Measurements from ENCODE around the gene ZBP1. TPM values are rescaled to one million over a fixed set of nuclear protein-coding genes. Genes with fewer than 3 reads are reported as not detected.

The ZBP1 gene
- total and polyA plus RNA-seq, 5 donors from 2014 or later: 12.4 to 67.0 (median 24.8) TPM

DNA sequence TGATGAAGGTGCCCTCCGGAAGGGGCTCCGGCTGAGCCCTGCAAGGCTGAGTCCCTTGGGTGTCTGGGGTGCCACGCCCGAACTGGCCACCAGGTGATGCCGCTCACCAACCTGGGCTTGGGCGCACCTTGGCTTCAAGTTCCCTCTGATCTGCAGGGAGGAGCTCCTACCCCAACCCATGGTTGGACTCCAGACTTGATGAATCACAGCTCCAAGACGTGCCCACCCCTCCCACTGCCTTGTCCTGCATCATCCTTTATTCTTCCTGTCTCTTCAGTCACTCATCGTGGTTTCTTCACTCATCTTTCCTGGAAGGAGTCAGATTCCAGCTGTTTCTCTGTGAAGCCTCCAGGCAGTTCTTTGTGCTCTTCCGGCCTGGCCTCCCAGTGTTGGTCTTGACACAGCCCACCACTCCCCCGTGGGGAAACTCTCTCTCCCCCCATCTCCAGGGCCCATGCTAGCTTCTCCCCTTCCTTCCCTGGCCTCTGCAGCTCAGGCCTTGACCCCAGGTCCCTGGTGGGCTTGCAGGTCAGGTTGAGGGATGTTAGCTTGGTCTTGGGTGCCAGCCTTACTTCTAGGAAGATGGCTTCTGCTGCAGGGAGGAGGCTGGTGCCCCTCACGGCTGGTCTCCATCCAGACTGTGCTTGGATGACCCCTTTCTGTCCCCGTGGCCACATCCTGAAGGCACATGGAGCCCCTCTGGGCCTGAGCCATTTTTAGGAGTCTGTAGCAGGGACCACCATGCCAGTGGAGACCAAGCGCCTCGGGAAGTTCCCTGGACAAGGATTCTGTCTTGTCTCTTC lies 2.6 kb upstream of the ZBP1 start:
- Mint-ChIP-seq H3K27me3 (no peaks in the 10 kb centered on the region), H3K4me3 (peak overlapping the region; percentile 59 to 79 (median 74)), H3K9me3 (peaks cover 0 to 6% (median 1%) of the 10 kb centered on the region in 7 donors), H3K27ac (peak overlapping the region; percentile 80 to 85 (median 83)), H3K36me3 (peaks cover 9% of the 10 kb centered on the region), H3K4me1 (peaks cover 12 to 89% (median 45%) of the 10 kb centered on the region in 4 donors)
- Histone ChIP-seq H3K27ac (ENCODE audit: insufficient read depth, low read length, poor library complexity, severe bottlenecking) (no peak overlapping the region), H3K36me3 (ENCODE audit: control insufficient read depth, insufficient read depth, low read length) (no peaks in the 10 kb centered on the region), H3K4me1 (ENCODE audit: control insufficient read depth, insufficient read depth, low read length, poor library complexity, severe bottlenecking) (peaks cover 65% of the 10 kb centered on the region), H3K4me3 (ENCODE audit: low read depth, low read length) (no peak overlapping the region), H3K9me3 (ENCODE audit: control insufficient read depth in 2 of 2, low read length in 2 of 2) (peaks cover 0 to 8% of the 10 kb centered on the region in 2 experiments), H3K27me3 (ENCODE audit: control insufficient read depth, insufficient read depth, low read length) (no peaks in the 10 kb centered on the region)
- DNase-seq: peak; percentile 54 to 74 (median 69)
- ATAC-seq (ENCODE audit: low read depth in 2 of 2): peak; percentile 19 to 28

- H3K27me3 Mint-ChIP-seq: no peaks in the 10 kb centered on the region
- H3K9me3 ChIP-seq (ENCODE audit: control insufficient read depth in 2 of 2, low read length in 2 of 2): peaks cover 0 to 8% of the 10 kb centered on the region in 2 experiments
- H3K27me3 ChIP-seq (ENCODE audit: control insufficient read depth, insufficient read depth, low read length): no peaks in the 10 kb centered on the region
- H3K36me3 ChIP-seq (ENCODE audit: control insufficient read depth, insufficient read depth, low read length): no peaks in the 10 kb centered on the region
- H3K36me3 Mint-ChIP-seq: peaks cover 9% of the 10 kb centered on the region
- H3K27ac ChIP-seq (ENCODE audit: insufficient read depth, low read length, poor library complexity, severe bottlenecking): no peak overlapping the region
- H3K4me1 ChIP-seq (ENCODE audit: control insufficient read depth, insufficient read depth, low read length, poor library complexity, severe bottlenecking): peaks cover 65% of the 10 kb centered on the region
- H3K4me3 ChIP-seq (ENCODE audit: low read depth, low read length): no peak overlapping the region
- H3K4me3 Mint-ChIP-seq: peak overlapping the region in 3 of 4 donors; percentile 59 to 77 (median 70)
- H3K27ac Mint-ChIP-seq: peak overlapping the region; percentile 80 to 85 (median 83)
- peaks cover 0 to 6% (median 1%) of the 10 kb centered on the region in 7 donors for H3K9me3 Mint-ChIP-seq
- ATAC-seq (ENCODE audit: low read depth in 2 of 2) (no peak), DNase-seq (no peak)
- H3K4me1 Mint-ChIP-seq: peaks cover 10 to 89% (median 45%) of the 10 kb centered on the region in 4 donors
Observed at GRCh38 chr20:57622201-57622570, 2.0 kb upstream of the ZBP1 start.

DNA sequence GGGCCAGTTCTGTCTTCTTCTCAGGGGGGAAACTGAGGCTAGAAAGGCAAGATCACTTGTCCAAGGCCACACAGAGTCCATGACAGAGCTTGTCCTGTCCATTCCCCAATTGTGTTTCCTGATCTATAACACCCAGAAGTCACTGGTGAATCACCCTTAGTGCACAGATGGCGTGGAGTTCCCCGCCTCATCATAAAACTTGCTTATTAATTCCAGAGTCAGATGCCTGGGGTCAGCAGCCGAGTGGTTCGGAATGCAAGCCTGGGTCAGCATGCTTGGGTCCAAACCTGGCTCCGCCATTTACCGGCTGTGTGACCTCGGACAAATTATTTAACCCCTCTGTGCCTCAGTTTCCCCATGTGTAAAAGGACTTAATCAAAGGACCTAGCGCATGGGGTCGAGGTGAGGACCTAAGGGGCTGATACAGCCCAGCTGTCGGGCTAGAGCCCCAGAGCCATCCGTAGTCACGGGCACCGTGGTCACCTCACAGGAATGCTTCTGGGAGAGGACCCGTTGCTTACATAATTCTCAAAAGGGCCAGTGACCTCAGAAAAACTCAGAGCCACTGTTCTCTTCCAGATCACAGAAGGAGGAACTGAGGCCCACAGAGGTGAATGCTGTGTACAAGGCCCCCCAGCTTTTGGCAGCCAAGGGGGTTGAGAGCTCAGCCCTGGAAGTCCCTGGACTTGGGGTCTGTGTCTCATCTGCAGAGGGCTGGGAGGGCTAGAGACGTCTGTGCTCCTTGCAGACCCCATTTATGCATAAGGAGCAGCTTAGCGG lies 1.4 kb upstream of the ZBP1 start:
- ATAC-seq (ENCODE audit: low read depth in 2 of 2) (no peak), DNase-seq (no peak)
- Mint-ChIP-seq H3K36me3 (peaks cover 9% of the 10 kb centered on the region), H3K9me3 (peaks cover 0 to 6% (median 1%) of the 10 kb centered on the region in 7 donors), H3K4me3 (peak overlapping the region; percentile 87 to 98 (median 93)), H3K4me1 (peaks cover 10 to 89% (median 45%) of the 10 kb centered on the region in 4 donors), H3K27me3 (no peaks in the 10 kb centered on the region), H3K27ac (peak overlapping the region; percentile 96 to 99 (median 97))
- H3K27ac ChIP-seq (ENCODE audit: insufficient read depth, low read length, poor library complexity, severe bottlenecking): peak overlapping the region; percentile 91
- peaks cover 0 to 8% of the 10 kb centered on the region in 2 experiments for H3K9me3 ChIP-seq (ENCODE audit: control insufficient read depth in 2 of 2, low read length in 2 of 2)
- peak overlapping the region; percentile 45 for H3K4me3 ChIP-seq (ENCODE audit: low read depth, low read length)
- no peaks in the 10 kb centered on the region for H3K27me3 ChIP-seq (ENCODE audit: control insufficient read depth, insufficient read depth, low read length)
- H3K36me3 ChIP-seq (ENCODE audit: control insufficient read depth, insufficient read depth, low read length): no peaks in the 10 kb centered on the region
- H3K4me1 ChIP-seq (ENCODE audit: control insufficient read depth, insufficient read depth, low read length, poor library complexity, severe bottlenecking): peaks cover 65% of the 10 kb centered on the region

GRCh38 chr20:57620999-57621398 lies 773 bp upstream of the ZBP1 start:
- Mint-ChIP-seq H3K36me3 (peaks cover 9% of the 10 kb centered on the region), H3K27me3 (no peaks in the 10 kb centered on the region), H3K9me3 (peaks cover 0 to 6% (median 1%) of the 10 kb centered on the region in 7 donors), H3K4me1 (peaks cover 10 to 88% (median 41%) of the 10 kb centered on the region in 4 donors), H3K4me3 (peak overlapping the region; percentile 87 to 98 (median 93)), H3K27ac (peak overlapping the region; percentile 96 to 99 (median 97))
- peak in 1 of 3 donors; percentile 30 for DNase-seq
- Histone ChIP-seq H3K4me3 (ENCODE audit: low read depth, low read length) (peak overlapping the region; percentile 89), H3K9me3 (ENCODE audit: control insufficient read depth in 2 of 2, low read length in 2 of 2) (peaks cover 0 to 8% of the 10 kb centered on the region in 2 experiments), H3K27ac (ENCODE audit: insufficient read depth, low read length, poor library complexity, severe bottlenecking) (peak overlapping the region; percentile 91), H3K4me1 (ENCODE audit: control insufficient read depth, insufficient read depth, low read length, poor library complexity, severe bottlenecking) (peaks cover 68% of the 10 kb centered on the region), H3K27me3 (ENCODE audit: control insufficient read depth, insufficient read depth, low read length) (no peaks in the 10 kb centered on the region), H3K36me3 (ENCODE audit: control insufficient read depth, insufficient read depth, low read length) (peaks cover 3% of the 10 kb centered on the region)
- ATAC-seq (ENCODE audit: low read depth in 2 of 2): no peak

GRCh38 chr20:57619051-57619831 lies 985 bp downstream of the ZBP1 start:
- ATAC-seq (ENCODE audit: low read depth in 2 of 2) (peak; percentile 71 to 73), DNase-seq (peak; percentile 54 to 93 (median 85))
- Mint-ChIP-seq H3K9me3 (no peaks in the 10 kb centered on the region), H3K27ac (peak overlapping the region; percentile 96 to 99 (median 97)), H3K36me3 (peaks cover 7% of the 10 kb centered on the region), H3K27me3 (no peaks in the 10 kb centered on the region), H3K4me1 (peaks cover 10 to 78% (median 36%) of the 10 kb centered on the region in 4 donors), H3K4me3 (peak overlapping the region; percentile 87 to 98 (median 93))
- Histone ChIP-seq H3K27ac (ENCODE audit: insufficient read depth, low read length, poor library complexity, severe bottlenecking) (peak overlapping the region; percentile 91), H3K36me3 (ENCODE audit: control insufficient read depth, insufficient read depth, low read length) (peaks cover 20% of the 10 kb centered on the region), H3K27me3 (ENCODE audit: control insufficient read depth, insufficient read depth, low read length) (no peaks in the 10 kb centered on the region), H3K9me3 (ENCODE audit: control insufficient read depth in 2 of 2, low read length in 2 of 2) (no peaks in the 10 kb centered on the region), H3K4me1 (ENCODE audit: control insufficient read depth, insufficient read depth, low read length, poor library complexity, severe bottlenecking) (peaks cover 68% of the 10 kb centered on the region), H3K4me3 (ENCODE audit: low read depth, low read length) (peak overlapping the region; percentile 89)

DNA sequence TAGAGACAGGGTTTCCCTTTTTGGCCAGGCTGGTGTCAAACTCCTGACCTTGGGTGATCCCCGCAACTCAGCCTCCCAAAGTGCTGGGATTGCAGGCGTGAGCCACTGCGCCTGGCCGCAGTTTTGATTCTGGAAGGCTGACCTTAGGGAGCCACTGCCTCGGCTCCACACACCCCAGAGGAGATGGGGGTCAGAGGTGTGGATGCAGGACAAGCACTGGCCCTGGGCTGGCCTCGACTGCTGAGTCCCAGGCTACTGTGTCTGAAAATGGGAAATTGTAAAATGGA lies 1.5 kb downstream of the ZBP1 start:
- H3K4me3 Mint-ChIP-seq: peak overlapping the region; percentile 87 to 98 (median 93)
- Histone ChIP-seq H3K27ac (ENCODE audit: insufficient read depth, low read length, poor library complexity, severe bottlenecking) (peak overlapping the region; percentile 91), H3K36me3 (ENCODE audit: control insufficient read depth, insufficient read depth, low read length) (peaks cover 25% of the 10 kb centered on the region), H3K27me3 (ENCODE audit: control insufficient read depth, insufficient read depth, low read length) (no peaks in the 10 kb centered on the region), H3K4me3 (ENCODE audit: low read depth, low read length) (peak overlapping the region; percentile 89), H3K9me3 (ENCODE audit: control insufficient read depth in 2 of 2, low read length in 2 of 2) (no peaks in the 10 kb centered on the region), H3K4me1 (ENCODE audit: control insufficient read depth, insufficient read depth, low read length, poor library complexity, severe bottlenecking) (peaks cover 68% of the 10 kb centered on the region)
- peaks cover 7% of the 10 kb centered on the region for H3K36me3 Mint-ChIP-seq
- H3K27me3 Mint-ChIP-seq: no peaks in the 10 kb centered on the region
- H3K4me1 Mint-ChIP-seq: peaks cover 10 to 77% (median 36%) of the 10 kb centered on the region in 4 donors
- DNase-seq (no peak), ATAC-seq (ENCODE audit: low read depth in 2 of 2) (no peak)
- no peaks in the 10 kb centered on the region for H3K9me3 Mint-ChIP-seq
- H3K27ac Mint-ChIP-seq: peak overlapping the region; percentile 96 to 99 (median 97)

DNA sequence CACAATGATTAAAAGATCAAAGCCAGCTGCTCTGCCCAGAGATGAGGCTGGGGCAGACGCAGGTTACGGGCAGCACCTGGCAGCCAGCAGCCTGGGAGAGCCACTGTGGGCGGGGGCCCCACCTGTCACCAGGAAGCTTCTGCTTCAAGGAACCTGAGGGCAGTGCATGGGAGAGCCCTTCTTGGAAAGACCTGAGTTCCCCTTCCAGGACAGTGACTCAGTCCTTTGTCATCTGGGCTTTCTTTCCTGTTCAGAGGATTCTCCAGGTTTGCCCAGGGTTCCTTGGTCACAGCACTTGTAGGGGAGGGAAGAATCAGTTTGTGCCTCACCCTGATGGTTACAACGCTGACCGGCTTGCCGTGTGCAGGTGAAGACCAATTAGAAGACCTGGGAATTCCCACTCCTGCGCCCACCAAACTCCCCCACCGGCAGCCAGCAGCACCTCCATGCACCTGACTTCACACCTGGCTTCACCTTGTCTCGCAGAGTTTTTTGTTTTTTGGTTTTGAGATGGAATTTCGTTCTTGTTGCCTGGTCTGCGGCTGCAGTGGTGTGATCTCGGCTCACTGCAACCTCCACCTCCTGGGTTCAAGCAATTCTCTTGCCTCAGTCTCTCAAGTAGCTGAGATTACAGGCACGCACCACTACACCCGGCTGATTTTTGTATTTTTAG lies 2.0 kb downstream of the ZBP1 start:
- Histone ChIP-seq H3K27me3 (ENCODE audit: control insufficient read depth, insufficient read depth, low read length) (no peaks in the 10 kb centered on the region), H3K4me1 (ENCODE audit: control insufficient read depth, insufficient read depth, low read length, poor library complexity, severe bottlenecking) (peaks cover 68% of the 10 kb centered on the region), H3K36me3 (ENCODE audit: control insufficient read depth, insufficient read depth, low read length) (peaks cover 29% of the 10 kb centered on the region), H3K27ac (ENCODE audit: insufficient read depth, low read length, poor library complexity, severe bottlenecking) (peak overlapping the region; percentile 91), H3K4me3 (ENCODE audit: low read depth, low read length) (peak overlapping the region; percentile 89), H3K9me3 (ENCODE audit: control insufficient read depth in 2 of 2, low read length in 2 of 2) (no peaks in the 10 kb centered on the region)
- peaks cover 10 to 75% (median 36%) of the 10 kb centered on the region in 4 donors for H3K4me1 Mint-ChIP-seq
- peak overlapping the region; percentile 87 to 98 (median 93) for H3K4me3 Mint-ChIP-seq
- no peaks in the 10 kb centered on the region for H3K9me3 Mint-ChIP-seq
- H3K27ac Mint-ChIP-seq: peak overlapping the region; percentile 96 to 99 (median 97)
- ATAC-seq (ENCODE audit: low read depth in 2 of 2): no peak
- H3K36me3 Mint-ChIP-seq: peaks cover 9% of the 10 kb centered on the region
- DNase-seq: peak in 2 of 3 donors; percentile 15 to 53
- H3K27me3 Mint-ChIP-seq: no peaks in the 10 kb centered on the region

All from CD4-positive, CD25-positive, alpha-beta regulatory T cell (primary cell).